ENCODE results near the gene GRK1.

GRCh38 chr13:113622791-113623490 lies 44.1 kb upstream of the GRK1 start:
- TF ChIP-seq CTCF (IDR thresholded peaks at IDR 0.05) = no peak
- TF ChIP-seq POLR2A (IDR thresholded peaks at IDR 0.05) = no peak

All from uterus (tissue), 2 donors.